ENCODE measurements around the gene C12orf56. TPM values are rescaled to one million over a fixed set of nuclear protein-coding genes. Genes with fewer than 3 reads are reported as not detected.

The C12orf56 gene
- total and polyA plus RNA-seq, 7 experiments from 2014 or later: 0.10 to 0.34 TPM; not detected in 5

DNA sequence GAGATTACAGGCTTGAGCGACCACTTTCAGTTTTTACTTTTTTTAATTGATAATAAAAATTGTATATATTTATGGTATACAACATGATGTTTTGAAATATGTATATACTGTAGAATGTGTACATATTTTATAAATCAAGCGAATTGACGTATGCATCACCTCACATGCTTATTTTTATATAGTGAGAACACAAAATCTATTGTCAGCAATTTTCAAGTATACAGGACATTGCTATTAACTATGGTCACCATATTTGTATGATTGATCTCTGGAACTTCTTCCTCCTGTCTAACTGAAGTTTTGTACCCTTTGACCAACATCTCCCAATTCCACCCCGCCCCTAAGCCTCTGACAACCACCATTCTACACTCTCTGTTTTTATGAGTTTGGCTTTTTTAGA, 112.1 kb downstream of the C12orf56 start:
- no peaks in the 10 kb centered on the region for H3K4me1 ChIP-seq (ENCODE audit: control insufficient read depth in 2 of 2, insufficient read depth in 2 of 2, low read length in 2 of 2)
- no peak overlapping the region for H3K4me3 ChIP-seq (ENCODE audit: low read length)
- ATAC-seq: no peak
- no peak for DNase-seq
- intact Hi-C loops (cut with micrococcal nuclease): no loop called here
- Mint-ChIP-seq H3K4me1 (peaks cover 0 to 4% (median 0%) of the 10 kb centered on the region in 7 donors), H3K27ac (no peak overlapping the region), H3K36me3 (no peaks in the 10 kb centered on the region), H3K9me3 (no peaks in the 10 kb centered on the region), H3K27me3 (no peaks in the 10 kb centered on the region), H3K4me3 (no peak overlapping the region)
- POLR2A ChIA-PET: no interaction called here
- H3K36me3 ChIP-seq (ENCODE audit: control insufficient read depth in 2 of 3, insufficient read depth in 3 of 3, low read length in 3 of 3): no peaks in the 10 kb centered on the region
- CTCF ChIA-PET: no interaction called here
- H3K27ac ChIP-seq (ENCODE audit: low read depth, low read length): no peak overlapping the region
- no peaks in the 10 kb centered on the region for H3K27me3 ChIP-seq (ENCODE audit: control insufficient read depth in 2 of 2, insufficient read depth in 2 of 2, low read length in 2 of 2)
- H3K9me3 ChIP-seq (ENCODE audit: control insufficient read depth in 2 of 3, low read length in 3 of 3): no peaks in the 10 kb centered on the region

DNA sequence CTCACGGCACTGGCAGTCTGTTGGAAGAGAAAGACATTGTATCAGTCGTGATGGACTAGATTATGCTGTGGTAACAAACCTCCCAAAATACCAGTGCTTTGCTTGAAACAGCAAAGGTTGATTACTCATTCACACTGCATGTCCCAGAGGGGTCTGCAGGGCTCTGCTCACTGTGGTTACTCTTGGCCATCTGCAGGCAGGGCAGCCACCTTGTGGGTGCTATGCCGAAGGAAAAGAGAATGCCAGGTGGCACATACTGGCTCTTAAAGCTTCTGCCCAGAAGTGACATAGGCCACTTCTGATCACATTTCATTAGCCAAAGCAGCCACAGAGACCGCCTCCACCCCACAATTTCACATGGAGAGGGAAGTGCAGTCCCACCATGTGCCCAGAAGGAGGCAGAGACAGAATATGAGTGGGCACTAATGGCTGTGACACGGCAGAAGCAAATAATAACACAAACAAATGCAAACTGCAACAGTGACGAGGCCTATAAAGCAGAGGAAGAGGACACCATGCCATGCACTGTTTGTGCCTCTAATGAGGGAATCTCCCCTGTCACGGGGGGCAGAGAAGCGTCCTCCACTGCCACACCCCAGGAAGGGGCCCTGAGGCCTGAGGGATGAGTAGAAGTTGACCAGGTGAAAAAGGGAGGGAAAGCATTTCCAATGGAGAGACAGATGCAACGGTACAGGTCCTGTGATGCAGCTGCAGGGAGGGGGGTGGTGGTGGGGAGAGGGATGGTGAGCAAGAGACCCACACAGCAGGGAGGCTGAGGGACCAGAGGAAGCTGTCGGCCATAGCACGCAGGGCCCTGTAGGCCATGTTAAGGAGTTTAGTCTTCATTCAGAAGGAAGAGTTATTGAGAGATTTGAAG, 116.8 kb downstream of the C12orf56 start:
- Histone ChIP-seq H3K36me3 (ENCODE audit: control insufficient read depth in 2 of 3, insufficient read depth in 3 of 3, low read length in 3 of 3) (no peaks in the 10 kb centered on the region), H3K27ac (ENCODE audit: low read depth, low read length) (no peak overlapping the region), H3K4me1 (ENCODE audit: control insufficient read depth in 2 of 2, insufficient read depth in 2 of 2, low read length in 2 of 2) (no peaks in the 10 kb centered on the region), H3K27me3 (ENCODE audit: control insufficient read depth in 2 of 2, insufficient read depth in 2 of 2, low read length in 2 of 2) (no peaks in the 10 kb centered on the region), H3K9me3 (ENCODE audit: control insufficient read depth in 2 of 3, low read length in 3 of 3) (no peaks in the 10 kb centered on the region), H3K4me3 (ENCODE audit: low read length) (no peak overlapping the region)
- POLR2A ChIA-PET: no interaction called here
- DNase-seq (peak in 3 of 9 donors; percentile 4 to 7 (median 4)), ATAC-seq (peak; percentile 57)
- Mint-ChIP-seq H3K9me3 (no peaks in the 10 kb centered on the region), H3K36me3 (no peaks in the 10 kb centered on the region), H3K27me3 (no peaks in the 10 kb centered on the region), H3K4me3 (no peak overlapping the region), H3K27ac (no peak overlapping the region), H3K4me1 (peaks cover 0 to 4% (median 0%) of the 10 kb centered on the region in 7 donors)
- intact Hi-C loops (cut with micrococcal nuclease): loop anchor here (1.0 kb wide), 1 partner anchor 119 kb away; no protein-coding TSS in a partner anchor
- CTCF ChIA-PET: interaction anchor here (0.6 to 1.3 kb wide), 2 partner anchors 110 to 123 kb away, joined by 3 to 7 read pairs; no protein-coding TSS in a partner anchor

DNA sequence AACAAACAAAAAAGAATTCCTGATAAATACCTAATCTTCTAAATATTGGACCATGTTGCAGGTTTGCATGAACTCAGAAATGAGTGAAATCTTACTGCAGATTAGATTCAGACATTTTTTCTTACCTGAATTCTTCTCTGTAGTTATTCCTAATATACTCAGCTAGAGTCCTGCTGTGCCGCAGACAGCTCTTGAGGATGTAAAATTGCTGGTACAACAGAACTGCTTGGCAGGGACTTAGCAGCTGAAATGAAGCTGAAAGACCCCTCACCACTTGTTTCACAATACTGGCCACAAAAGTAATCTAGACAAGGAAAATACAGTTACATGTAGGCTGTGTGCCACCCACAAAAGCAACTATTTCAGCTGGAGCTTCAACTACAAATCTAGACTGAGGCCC, 120.1 kb downstream of the C12orf56 start:
- H3K27ac Mint-ChIP-seq: no peak overlapping the region
- peaks cover 0 to 6% (median 0%) of the 10 kb centered on the region in 5 donors for H3K27me3 Mint-ChIP-seq
- no peak for DNase-seq
- Histone ChIP-seq H3K9me3 (ENCODE audit: control insufficient read depth in 2 of 3, low read length in 3 of 3) (no peaks in the 10 kb centered on the region), H3K36me3 (ENCODE audit: control insufficient read depth in 2 of 3, insufficient read depth in 3 of 3, low read length in 3 of 3) (no peaks in the 10 kb centered on the region), H3K4me1 (ENCODE audit: control insufficient read depth in 2 of 2, insufficient read depth in 2 of 2, low read length in 2 of 2) (no peaks in the 10 kb centered on the region), H3K4me3 (ENCODE audit: low read length) (no peak overlapping the region), H3K27me3 (ENCODE audit: control insufficient read depth in 2 of 2, insufficient read depth in 2 of 2, low read length in 2 of 2) (no peaks in the 10 kb centered on the region), H3K27ac (ENCODE audit: low read depth, low read length) (no peak overlapping the region)
- intact Hi-C loops (cut with micrococcal nuclease): no loop called here
- ATAC-seq: no peak
- ChIA-PET CTCF (interaction anchor here (0.6 kb wide), 1 partner anchor 10 kb away, joined by 3 read pairs; no protein-coding TSS in a partner anchor), POLR2A (no interaction called here)
- H3K36me3 Mint-ChIP-seq: no peaks in the 10 kb centered on the region
- H3K4me3 Mint-ChIP-seq: no peak overlapping the region
- H3K9me3 Mint-ChIP-seq: no peaks in the 10 kb centered on the region
- H3K4me1 Mint-ChIP-seq: peaks cover 0 to 4% (median 0%) of the 10 kb centered on the region in 7 donors

- POLR2A ChIA-PET: no interaction called here
- Mint-ChIP-seq H3K27ac (no peak overlapping the region), H3K36me3 (no peaks in the 10 kb centered on the region), H3K4me1 (peaks cover 0 to 4% (median 0%) of the 10 kb centered on the region in 7 donors), H3K4me3 (no peak overlapping the region), H3K27me3 (peaks cover 0 to 6% (median 0%) of the 10 kb centered on the region in 5 donors), H3K9me3 (no peaks in the 10 kb centered on the region)
- CTCF ChIA-PET: no interaction called here
- no peak overlapping the region for H3K4me3 ChIP-seq (ENCODE audit: low read length)
- ATAC-seq: no peak
- no peaks in the 10 kb centered on the region for H3K4me1 ChIP-seq (ENCODE audit: control insufficient read depth in 2 of 2, insufficient read depth in 2 of 2, low read length in 2 of 2)
- intact Hi-C loops (cut with micrococcal nuclease): no loop called here
- H3K27ac ChIP-seq (ENCODE audit: low read depth, low read length): no peak overlapping the region
- no peak for DNase-seq
- H3K27me3 ChIP-seq (ENCODE audit: control insufficient read depth in 2 of 2, insufficient read depth in 2 of 2, low read length in 2 of 2): no peaks in the 10 kb centered on the region
- H3K9me3 ChIP-seq (ENCODE audit: control insufficient read depth in 2 of 3, low read length in 3 of 3): no peaks in the 10 kb centered on the region
- no peaks in the 10 kb centered on the region for H3K36me3 ChIP-seq (ENCODE audit: control insufficient read depth in 2 of 3, insufficient read depth in 3 of 3, low read length in 3 of 3)
Observed at GRCh38 chr12:64269161-64269560, 121.4 kb downstream of the C12orf56 start.

DNA sequence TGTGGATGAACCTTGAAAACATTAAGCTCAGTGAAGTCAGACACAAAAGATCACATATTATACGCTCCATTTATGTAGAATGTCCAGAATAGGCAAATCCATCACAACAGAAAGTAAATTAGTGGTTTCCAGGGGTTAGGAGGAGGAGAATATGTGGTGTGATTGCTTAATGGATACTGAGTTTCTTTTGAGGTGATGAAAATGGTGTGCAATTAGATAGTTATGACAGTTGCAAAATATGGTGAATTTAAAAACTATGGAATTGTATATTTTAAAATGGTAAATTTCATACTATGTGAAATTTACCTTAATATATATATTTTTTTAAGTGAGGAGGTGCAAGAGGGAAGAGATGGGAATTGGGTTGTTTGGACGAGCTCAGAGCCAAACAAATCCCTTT, 122.1 kb downstream of the C12orf56 start:
- Mint-ChIP-seq H3K4me1 (no peaks in the 10 kb centered on the region), H3K9me3 (no peaks in the 10 kb centered on the region), H3K36me3 (no peaks in the 10 kb centered on the region), H3K4me3 (no peak overlapping the region), H3K27me3 (peaks cover 0 to 6% (median 0%) of the 10 kb centered on the region in 5 donors), H3K27ac (no peak overlapping the region)
- H3K4me1 ChIP-seq (ENCODE audit: control insufficient read depth in 2 of 2, insufficient read depth in 2 of 2, low read length in 2 of 2): no peaks in the 10 kb centered on the region
- CTCF ChIA-PET: interaction anchor here (1.3 kb wide), 1 partner anchor 12 kb away, joined by 3 read pairs; no protein-coding TSS in a partner anchor
- H3K4me3 ChIP-seq (ENCODE audit: low read length): no peak overlapping the region
- no peak overlapping the region for H3K27ac ChIP-seq (ENCODE audit: low read depth, low read length)
- no peaks in the 10 kb centered on the region for H3K9me3 ChIP-seq (ENCODE audit: control insufficient read depth in 2 of 3, low read length in 3 of 3)
- intact Hi-C loops (cut with micrococcal nuclease): no loop called here
- H3K36me3 ChIP-seq (ENCODE audit: control insufficient read depth in 2 of 3, insufficient read depth in 3 of 3, low read length in 3 of 3): no peaks in the 10 kb centered on the region
- POLR2A ChIA-PET: no interaction called here
- no peaks in the 10 kb centered on the region for H3K27me3 ChIP-seq (ENCODE audit: control insufficient read depth in 2 of 2, insufficient read depth in 2 of 2, low read length in 2 of 2)
- no peak for ATAC-seq
- DNase-seq: no peak

GRCh38 chr12:64265839-64266238, 124.7 kb downstream of the C12orf56 start:
- Histone ChIP-seq H3K27me3 (ENCODE audit: control insufficient read depth in 2 of 2, insufficient read depth in 2 of 2, low read length in 2 of 2) (no peaks in the 10 kb centered on the region), H3K27ac (ENCODE audit: low read depth, low read length) (no peak overlapping the region), H3K4me3 (ENCODE audit: low read length) (no peak overlapping the region), H3K9me3 (ENCODE audit: control insufficient read depth in 2 of 3, low read length in 3 of 3) (no peaks in the 10 kb centered on the region), H3K36me3 (ENCODE audit: control insufficient read depth in 2 of 3, insufficient read depth in 3 of 3, low read length in 3 of 3) (no peaks in the 10 kb centered on the region), H3K4me1 (ENCODE audit: control insufficient read depth in 2 of 2, insufficient read depth in 2 of 2, low read length in 2 of 2) (no peaks in the 10 kb centered on the region)
- H3K27me3 Mint-ChIP-seq: peaks cover 0 to 6% (median 0%) of the 10 kb centered on the region in 5 donors
- H3K4me3 Mint-ChIP-seq: no peak overlapping the region
- DNase-seq (no peak), ATAC-seq (no peak)
- no peaks in the 10 kb centered on the region for H3K4me1 Mint-ChIP-seq
- intact Hi-C loops (cut with micrococcal nuclease): no loop called here
- no peaks in the 10 kb centered on the region for H3K9me3 Mint-ChIP-seq
- ChIA-PET POLR2A (no interaction called here), CTCF (no interaction called here)
- no peak overlapping the region for H3K27ac Mint-ChIP-seq
- no peaks in the 10 kb centered on the region for H3K36me3 Mint-ChIP-seq
